GM21723 (cell line): Measurements from ENCODE around the gene PHTF2.
"Not testable (repeated sequence)": the region's sequence is repeated elsewhere in the genome, so short reads cannot be mapped to it uniquely, and the experiment has no call there.

Source experiments
- ATAC-seq: cut with Tn5 transposase; IDR thresholded peaks from one replicate; pipeline ENCODE4 v1.9.1; 2021; ENCODE audit warnings: mild to moderate bottlenecking, moderate library complexity; ENCODE audit not compliant: unreplicated experiment

The PHTF2 gene

DNA sequence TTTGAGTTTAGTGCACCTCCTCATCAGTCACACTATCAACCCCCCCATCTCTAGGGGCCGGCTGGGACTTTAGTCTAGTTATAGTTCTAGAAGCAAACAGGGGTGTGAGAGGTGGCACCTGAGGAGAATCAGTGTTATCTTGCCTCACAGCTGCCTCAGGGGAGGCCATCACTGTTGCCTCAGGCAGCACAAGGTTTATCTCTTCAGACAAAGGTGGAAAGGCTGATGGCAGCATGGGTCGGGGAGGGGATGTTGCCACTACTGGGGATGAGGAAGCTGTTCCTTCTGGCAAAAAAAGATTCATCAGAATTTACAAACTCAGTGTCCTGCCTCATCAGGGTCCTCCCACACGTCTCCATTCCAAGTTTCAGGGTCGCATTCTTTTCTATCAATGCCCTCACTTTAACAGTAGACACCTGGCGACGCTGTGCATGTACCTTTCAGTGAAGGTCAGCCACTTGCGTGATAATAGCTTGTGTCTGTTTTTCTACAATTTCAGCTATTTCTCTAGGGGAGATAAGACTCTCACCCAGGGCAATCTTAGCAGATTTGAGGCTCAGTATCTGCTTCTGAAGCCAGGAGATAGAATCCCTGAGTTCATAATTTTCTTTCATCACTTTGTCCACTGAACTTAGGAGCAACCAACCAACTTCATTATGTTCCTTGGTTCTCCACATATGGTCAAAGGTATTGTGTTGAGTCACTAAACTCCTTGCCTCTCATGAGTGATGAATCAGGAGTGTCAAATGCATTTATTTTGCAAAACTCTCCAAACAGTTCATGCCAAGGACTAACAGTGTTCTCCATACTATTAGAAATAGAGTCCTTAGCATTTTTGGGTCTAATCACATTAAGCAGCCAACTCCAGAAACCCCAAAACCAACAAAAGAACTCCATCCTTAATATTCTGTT lies 75.1 kb downstream of the PHTF2 start:
- not testable (repeated sequence) for ATAC-seq

DNA sequence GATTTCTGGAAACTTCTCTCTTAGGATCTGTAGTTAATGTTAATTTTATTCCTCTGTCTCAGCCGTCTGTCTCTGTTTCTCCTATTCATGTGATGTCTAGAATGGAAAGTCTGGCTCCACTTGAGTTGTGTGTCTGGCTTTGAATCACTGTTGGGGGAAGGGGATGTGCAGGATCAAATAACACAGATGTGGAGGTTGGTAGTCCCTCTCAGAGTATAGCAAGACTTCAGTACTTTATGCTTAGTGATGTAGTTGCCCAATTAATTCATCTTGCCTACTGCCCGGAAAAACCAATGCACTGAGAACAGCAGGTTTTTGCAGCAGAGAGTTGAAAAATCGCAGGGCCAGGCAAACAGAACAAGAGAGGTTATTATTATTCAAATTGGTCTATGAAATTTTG lies 79.2 kb downstream of the PHTF2 start:
- ATAC-seq: no peak

DNA sequence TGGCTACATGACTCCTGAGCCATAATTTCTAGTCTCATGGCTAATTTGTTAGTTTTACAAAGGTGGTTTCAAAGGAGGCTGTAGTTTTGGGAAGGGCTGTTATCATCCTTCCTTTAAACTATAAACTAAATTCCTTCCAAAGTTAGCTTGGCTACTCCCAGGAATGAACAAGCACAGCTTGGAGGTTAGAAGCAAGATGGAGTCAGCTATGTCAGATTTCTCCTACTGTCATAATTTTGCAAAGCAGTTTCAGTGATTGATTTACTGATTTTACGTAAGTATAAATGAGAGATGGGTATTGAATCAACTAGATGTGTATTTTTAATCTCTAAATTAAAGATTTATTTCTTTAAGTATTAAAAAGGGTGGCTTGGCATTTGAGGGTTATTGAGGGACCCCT lies 79.9 kb downstream of the PHTF2 start:
- ATAC-seq: no peak

DNA sequence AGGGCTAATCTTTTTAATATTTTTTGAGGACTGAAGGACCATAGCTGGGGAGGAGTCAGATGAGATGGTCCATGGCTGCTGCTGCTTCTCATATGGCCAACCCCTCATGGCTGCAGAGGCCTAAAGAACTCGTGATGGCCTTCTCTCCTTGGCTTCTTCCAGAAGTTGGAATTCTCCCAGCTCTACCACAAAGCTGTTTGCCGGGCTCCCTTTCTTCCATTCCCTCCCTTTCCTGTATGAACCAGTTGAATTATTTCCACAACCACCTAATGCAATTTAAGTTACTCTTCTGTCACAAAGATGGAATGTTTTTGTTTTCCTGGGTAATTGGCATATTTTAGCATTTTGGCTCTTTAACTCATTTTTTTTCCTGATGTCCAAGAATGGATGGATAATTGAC lies 80.7 kb downstream of the PHTF2 start:
- no peak for ATAC-seq

GRCh38 chr7:77881871-77882270 lies 83.3 kb downstream of the PHTF2 start:
- no peak for ATAC-seq

DNA sequence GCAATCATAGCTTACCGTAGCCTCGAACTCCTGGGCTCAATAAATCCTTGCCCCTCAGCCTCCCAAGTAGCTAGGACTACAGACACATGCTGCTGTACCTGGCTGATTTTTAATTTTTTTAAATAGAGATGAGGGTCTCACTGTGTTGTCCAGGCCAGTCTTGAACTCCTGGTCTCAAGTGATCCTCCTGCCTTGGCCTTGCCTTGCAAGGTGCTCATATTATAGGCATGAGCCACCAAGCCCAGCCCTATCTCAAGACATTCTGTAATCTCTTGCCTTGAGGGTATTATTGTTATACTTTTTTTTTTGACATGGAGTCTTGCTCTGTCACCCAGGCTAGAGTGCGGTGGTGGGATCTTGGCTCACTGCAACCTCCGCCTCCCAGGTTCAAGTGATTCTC lies 86.6 kb downstream of the PHTF2 start:
- no peak for ATAC-seq

DNA sequence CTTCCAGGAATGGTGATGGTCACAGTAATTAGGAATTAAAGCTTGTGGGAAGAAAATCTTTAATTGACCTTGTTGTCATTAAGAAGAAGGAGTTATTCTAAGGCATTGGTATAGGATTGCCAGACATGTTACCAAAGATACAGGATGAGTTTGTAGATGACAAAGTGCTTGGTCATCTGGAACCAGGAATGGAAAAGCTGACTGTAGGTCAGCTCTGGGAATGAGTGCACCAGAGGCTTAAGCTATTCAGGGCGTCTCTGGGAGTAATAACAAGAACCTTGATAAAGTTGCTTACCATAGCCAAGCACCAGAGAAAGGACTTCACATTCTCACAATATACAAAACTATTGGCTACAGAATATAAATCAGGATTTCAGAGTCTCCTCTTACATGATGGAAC lies 89.0 kb downstream of the PHTF2 start:
- no peak for ATAC-seq

- no peak for ATAC-seq
These were observed 90.4 kb downstream of the PHTF2 start for GRCh38 chr7:77888998-77889397.

DNA sequence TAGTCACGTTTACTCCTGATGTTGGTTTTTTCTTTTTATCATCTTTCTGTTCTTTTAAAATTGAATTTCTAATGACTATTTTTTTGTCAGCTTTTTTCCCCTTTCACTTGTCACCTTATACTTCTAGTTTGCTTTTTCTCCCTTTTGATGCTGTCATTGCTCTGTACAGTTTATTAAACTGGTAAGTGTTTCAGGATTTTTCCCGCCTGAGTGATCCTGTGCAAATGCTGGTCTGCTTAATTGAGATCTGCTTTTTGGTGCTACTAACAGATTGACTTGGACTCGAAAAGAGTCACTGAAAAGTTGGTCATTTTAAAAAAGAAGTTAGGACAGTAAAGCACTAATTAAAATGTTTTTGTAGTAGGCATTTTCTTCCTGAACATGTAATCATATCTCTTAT lies 95.2 kb downstream of the PHTF2 start:
- no peak for ATAC-seq

GRCh38 chr7:77894574-77895091 lies 96.1 kb downstream of the PHTF2 start:
- ATAC-seq: no peak

GRCh38 chr7:77895905-77896304 lies 97.3 kb downstream of the PHTF2 start:
- no peak for ATAC-seq

DNA sequence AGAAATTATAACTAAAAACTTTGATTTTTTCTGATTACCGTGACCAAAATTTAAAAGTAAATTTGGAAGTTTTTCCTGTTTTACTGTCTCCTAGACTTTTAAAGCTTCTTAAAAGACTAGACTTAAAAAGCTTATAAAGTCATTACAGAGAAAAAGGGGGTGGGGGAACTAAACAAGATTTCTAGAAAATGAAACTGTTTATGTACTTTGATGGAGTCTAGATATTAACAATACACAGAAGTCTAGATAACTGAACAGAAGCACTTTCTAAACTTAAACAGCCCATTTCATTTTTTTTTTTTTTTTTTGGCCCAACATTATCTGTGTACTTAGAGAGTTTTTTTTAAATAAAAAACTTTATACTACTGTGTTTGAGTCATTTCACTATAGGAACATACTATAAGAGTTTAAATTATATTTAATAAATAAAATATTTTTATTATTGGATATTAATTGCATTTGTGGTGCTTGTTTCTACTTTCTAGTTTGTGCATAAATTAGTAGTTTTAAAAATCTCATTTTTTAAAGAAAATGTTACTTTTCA lies 98.5 kb downstream of the PHTF2 start:
- no peak for ATAC-seq

DNA sequence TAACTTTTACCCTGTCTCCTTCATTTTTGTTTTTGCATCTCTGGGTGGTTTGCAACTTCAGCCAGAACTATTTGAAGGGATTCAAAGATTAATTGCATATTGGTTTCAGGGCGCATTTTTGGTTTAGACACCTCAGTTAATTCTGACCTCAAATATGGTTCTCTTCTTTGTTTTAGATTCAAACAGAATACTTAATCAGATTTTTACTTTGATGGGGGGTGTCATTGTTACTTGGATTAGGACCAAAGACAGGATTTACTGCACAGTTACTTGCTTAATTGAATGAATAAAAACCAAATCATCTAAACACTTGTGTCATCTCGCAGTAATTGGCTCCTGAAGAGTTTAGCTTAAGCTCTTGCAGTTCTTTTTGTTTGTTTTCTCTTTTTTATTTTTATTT lies 100.9 kb downstream of the PHTF2 start:
- no peak for ATAC-seq

GRCh38 chr7:77903597-77903996 lies 105.0 kb downstream of the PHTF2 start:
- ATAC-seq: peak; percentile 24

GRCh38 chr7:77904252-77904651 lies 105.7 kb downstream of the PHTF2 start:
- ATAC-seq: no peak

DNA sequence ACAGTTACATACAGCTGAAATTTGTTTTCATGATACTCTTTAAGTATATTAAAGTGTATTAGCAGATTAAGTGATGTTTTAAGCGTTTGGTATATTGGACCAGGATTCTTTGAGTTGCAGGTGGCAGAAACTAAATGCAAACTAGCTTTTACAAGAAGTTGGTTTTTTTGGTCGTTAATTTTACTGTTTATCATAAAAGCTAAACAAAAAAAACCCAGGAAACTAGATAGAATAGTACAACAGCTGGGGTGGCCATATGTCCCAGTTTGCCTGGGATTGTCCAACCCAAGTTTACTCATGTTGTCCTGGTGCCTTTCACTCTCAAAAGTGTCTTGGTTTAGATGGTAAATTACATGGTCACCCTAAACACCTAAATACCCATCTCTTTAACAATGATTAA lies 108.7 kb downstream of the PHTF2 start:
- no peak for ATAC-seq

- no peak for ATAC-seq
These were observed 110.1 kb downstream of the PHTF2 start for GRCh38 chr7:77908664-77909063.

- ATAC-seq: no peak
These were observed 111.6 kb downstream of the PHTF2 start for GRCh38 chr7:77910124-77910523.

DNA sequence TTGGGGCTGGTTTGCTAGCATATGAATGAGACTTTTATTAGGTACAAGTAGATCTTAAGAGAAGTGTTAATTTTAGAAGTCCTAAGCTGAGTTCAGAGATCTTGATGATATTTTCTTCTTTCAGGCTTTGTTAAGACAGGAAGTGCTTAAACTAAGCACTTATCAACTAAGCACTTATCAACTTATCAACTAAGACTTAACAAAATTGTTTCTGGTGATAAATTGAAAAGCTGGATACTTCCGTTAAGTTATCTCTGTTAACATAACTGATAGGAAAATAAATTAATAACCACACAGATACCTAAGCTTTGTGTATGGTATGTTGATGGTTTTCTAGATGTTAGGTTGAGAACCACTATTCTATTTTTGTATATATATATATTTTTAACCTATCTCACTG lies 113.7 kb downstream of the PHTF2 start:
- ATAC-seq: no peak

GRCh38 chr7:77913977-77914607 lies 115.5 kb downstream of the PHTF2 start:
- no peak for ATAC-seq

DNA sequence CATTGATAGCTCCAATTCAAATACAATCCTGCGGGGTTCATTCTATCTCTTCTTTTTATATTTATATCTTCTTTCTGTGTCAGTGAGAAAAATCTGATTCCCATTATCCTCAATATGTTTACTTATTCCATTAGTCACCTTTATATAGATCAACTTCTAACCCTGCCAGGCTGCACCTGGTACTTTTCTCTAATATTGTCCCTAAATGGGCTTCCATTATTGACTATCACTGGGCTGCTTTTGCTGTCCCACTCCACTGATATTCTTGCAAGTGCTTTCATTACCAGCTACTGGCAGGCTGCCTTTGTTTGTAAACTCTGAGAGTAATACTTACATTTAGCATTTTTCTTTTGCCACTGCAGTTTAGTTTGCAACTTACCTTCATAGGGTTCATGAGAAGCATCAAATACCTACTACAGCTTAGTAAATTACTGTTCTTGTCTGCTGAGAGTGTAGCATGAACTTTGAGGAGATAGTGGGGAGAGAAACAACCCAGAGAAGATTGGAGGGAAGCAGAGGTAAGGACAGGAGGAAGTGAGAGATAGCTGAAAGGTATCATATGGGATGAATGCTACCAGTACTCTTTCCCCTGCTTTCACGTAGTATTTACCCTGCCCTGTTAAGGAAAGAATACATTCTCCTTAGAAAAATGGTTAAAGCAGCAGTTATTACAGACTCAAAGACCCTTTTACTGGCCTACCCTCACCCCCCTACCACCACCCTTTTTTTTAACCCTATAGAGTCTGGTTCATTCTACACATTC lies 119.1 kb downstream of the PHTF2 start:
- ATAC-seq: no peak
